Hepatocyte (in vitro differentiated cells): ENCODE data around the gene KCND3. TPM values are rescaled to one million over a fixed set of nuclear protein-coding genes. Genes with fewer than 3 reads are reported as not detected.

ENCODE experiments used
- DNase-seq: peaks from one replicate; pipeline ENCODE4 v3.0.0-alpha.2; 2016; ENCODE audit warnings: low spot score
- H2AFZ ChIP-seq: fragments of 200-600 bp; sonication (generic); 2 replicates; pipeline ENCODE4 v1.6.0; 2016; ENCODE audit warnings: antibody characterized with exemption, mild to moderate bottlenecking
- H3K27ac ChIP-seq: fragments of 200-600 bp; sonication (generic); 2 replicates; pipeline ENCODE4 v1.5.1; 2016; ENCODE audit warnings: mild to moderate bottlenecking
- H3K27me3 ChIP-seq: fragments of 200-600 bp; sonication (generic); 2 replicates; pipeline ENCODE4 v1.6.1; 2016
- H3K36me3 ChIP-seq: fragments of 200-600 bp; sonication (generic); replicated peaks from 2 replicates; pipeline ENCODE4 v1.5.1; 2016; ENCODE audit warnings: low read depth; ENCODE audit not compliant: insufficient read depth
- H3K4me1 ChIP-seq: fragments of 200-600 bp; sonication (generic); 2 replicates; pipeline ENCODE4 v1.5.1; 2016; ENCODE audit warnings: mild to moderate bottlenecking, moderate library complexity; ENCODE audit not compliant: insufficient read depth
- H3K4me2 ChIP-seq: fragments of 200-600 bp; sonication (generic); 2 replicates; pipeline ENCODE4 v1.6.0; 2016
- H3K4me3 ChIP-seq: fragments of 200-600 bp; sonication (generic); 2 replicates; pipeline ENCODE4 v1.5.1; 2016; ENCODE audit warnings: mild to moderate bottlenecking
- H3K79me2 ChIP-seq: fragments of 200-600 bp; sonication (generic); 2 replicates; pipeline ENCODE4 v1.6.0; 2017; ENCODE audit warnings: mild to moderate bottlenecking
- H3K9me2 ChIP-seq: fragments of 200-600 bp; sonication (generic); replicated peaks from 2 replicates; pipeline ENCODE4 v1.6.0; 2017; ENCODE audit warnings: mild to moderate bottlenecking; ENCODE audit not compliant: insufficient read depth
- H3K9me3 ChIP-seq: fragments of 200-600 bp; sonication (generic); 2 replicates; pipeline ENCODE4 v1.5.1; 2016; ENCODE audit warnings: low read depth, mild to moderate bottlenecking
- H4K20me1 ChIP-seq: fragments of 200-600 bp; sonication (generic); 2 replicates; pipeline ENCODE4 v1.6.0; 2016; ENCODE audit warnings: mild to moderate bottlenecking; ENCODE audit not compliant: insufficient read depth, poor library complexity, severe bottlenecking
- CTCF ChIP-seq: fragments of 200-600 bp; sonication (generic); IDR thresholded peaks from 2 replicates; pipeline ENCODE4 v1.5.1; 2016; ENCODE audit warnings: antibody characterized with exemption, mild to moderate bottlenecking; ENCODE audit not compliant: poor library complexity
- EZH2 ChIP-seq: fragments of 200-600 bp; sonication (generic); IDR thresholded peaks from 2 replicates; pipeline ENCODE4 v1.6.1; 2016; ENCODE audit warnings: antibody characterized with exemption, mild to moderate bottlenecking, borderline replicate concordance
- EZH2phosphoT487 ChIP-seq: fragments of 200-600 bp; sonication (generic); IDR thresholded peaks from one replicate; pipeline ENCODE4 v1.6.1; 2018; ENCODE audit warnings: antibody characterized with exemption, mild to moderate bottlenecking, low read depth, moderate library complexity; ENCODE audit not compliant: unreplicated experiment, severe bottlenecking
- WGBS: methylation state at CpG from one replicate; pipeline ENCODE4 v1.1.6; 2016; ENCODE audit warnings: low lambda C conversion rate; ENCODE audit errors: missing lambda C conversion rate; 5-methylcytosine and 5-hydroxymethylcytosine counted together
- polyA plus RNA-seq: library from polyadenylated mRNA; unstranded; fragments of >200 nt; fragmentation: Nextera tagmentation; extraction: Ambion mirVana; gene quantifications from 2 replicates; pipeline ENCODE4 v1.2.1, GENCODE V29; 2016
- total RNA-seq: library from RNA; depleted of rRNA; stranded (reverse); fragments of >200 nt; gene quantifications from 2 replicates; pipeline ENCODE4 v1.2.3, GENCODE V29; 2014

Gene KCND3
- total and polyA plus RNA-seq, 2 experiments from 2014 or later = 1.4 to 2.7 TPM

DNA sequence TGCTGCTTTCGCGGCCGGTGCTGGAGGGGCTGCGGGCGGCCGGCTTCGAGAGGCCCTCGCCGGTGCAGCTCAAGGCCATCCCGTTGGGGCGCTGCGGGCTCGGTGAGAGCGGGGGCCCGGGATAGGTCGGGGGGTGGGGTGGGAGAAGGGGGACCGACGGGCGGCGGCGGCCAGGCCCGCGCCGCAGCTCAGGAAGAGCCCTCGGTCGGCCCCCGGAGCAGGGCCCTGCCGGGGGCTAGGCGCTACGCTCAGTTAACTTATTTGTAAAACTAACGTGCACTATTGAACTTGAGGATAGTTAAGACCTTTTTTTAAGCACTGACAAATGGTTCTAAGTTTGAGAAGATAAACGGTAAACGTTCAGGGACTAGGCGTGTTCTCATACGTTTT is 233.3 kb downstream of the KCND3 start:
- peak overlapping the region; percentile 97 for H3K27ac ChIP-seq
- peaks cover 14% of the 10 kb centered on the region for H3K4me1 ChIP-seq
- peaks cover 46% of the 10 kb centered on the region for H3K79me2 ChIP-seq
- H3K4me2 ChIP-seq = peak overlapping the region; percentile 81
- no peaks in the 10 kb centered on the region for H4K20me1 ChIP-seq
- no peaks in the 10 kb centered on the region for H3K9me3 ChIP-seq
- WGBS = 2% methylated on average over 35 of the region's 35 CpGs
- TF ChIP-seq CTCF (no peak), EZH2 (no peak), EZH2phosphoT487 (no peak)
- H3K27me3 ChIP-seq = no peaks in the 10 kb centered on the region
- H3K4me3 ChIP-seq = peak overlapping the region; percentile 87
- no peak for DNase-seq
- H3K36me3 ChIP-seq = no peaks in the 10 kb centered on the region
- H3K9me2 ChIP-seq = no peaks in the 10 kb centered on the region
- peak overlapping the region; percentile 92 for H2AFZ ChIP-seq

DNA sequence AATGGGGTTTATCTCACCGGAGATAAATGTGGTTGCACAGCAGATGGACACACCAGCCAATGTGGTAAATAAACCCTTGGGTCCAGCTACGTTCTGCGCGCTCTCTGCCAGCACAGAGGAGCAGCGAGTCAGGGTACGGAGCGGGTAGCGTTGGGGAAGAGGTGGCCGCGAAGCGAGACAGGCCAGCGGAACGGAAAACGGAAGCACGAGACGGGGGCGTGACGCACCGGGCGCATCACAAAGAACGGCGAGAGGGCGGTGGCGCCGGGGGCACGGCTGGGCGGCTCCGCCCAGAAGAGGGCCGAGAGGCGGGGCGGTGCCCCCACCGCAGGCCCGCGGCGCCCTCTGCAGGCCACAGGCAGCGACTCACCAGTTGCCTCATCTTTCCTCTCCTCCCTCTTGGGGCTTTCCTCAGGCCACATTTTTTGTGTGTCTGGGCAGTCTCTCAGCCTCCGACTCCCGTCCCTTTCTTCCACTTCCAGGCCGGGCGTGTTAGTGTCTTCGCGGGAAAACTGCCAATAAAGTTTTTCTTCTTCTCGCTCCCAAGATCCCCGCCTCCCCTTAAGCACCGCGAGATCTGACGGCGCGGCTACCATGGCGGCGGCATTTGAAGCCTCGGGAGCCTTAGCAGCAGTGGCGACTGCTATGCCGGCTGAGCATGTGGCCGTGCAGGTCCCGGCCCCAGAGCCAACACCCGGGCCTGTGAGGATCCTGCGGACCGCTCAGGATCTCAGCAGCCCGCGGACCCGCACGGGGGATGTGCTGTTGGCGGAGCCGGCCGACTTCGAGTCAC is 233.9 kb downstream of the KCND3 start, which contains the start of gene DDX20:
TSS of gene DDX20 (plus strand) at position 571 of the 793 bp plus-strand sequence. CDS start at position 595, 24 bp downstream.
- H3K27ac ChIP-seq = peak within 1 kb of the TSS; percentile 97
- peaks cover 42% of the 10 kb centered on the region for H3K79me2 ChIP-seq
- H4K20me1 ChIP-seq = no peaks in the 10 kb centered on the region
- WGBS = 1% methylated on average over 61 of the region's 67 CpGs
- no peaks in the 10 kb centered on the region for H3K9me2 ChIP-seq
- H3K9me3 ChIP-seq = no peaks in the 10 kb centered on the region
- peaks cover 14% of the 10 kb centered on the region for H3K4me1 ChIP-seq
- H3K36me3 ChIP-seq = no peaks in the 10 kb centered on the region
- DNase-seq = peak; percentile 98
- H3K4me2 ChIP-seq = peak within 1 kb of the TSS; percentile 81
- no peaks in the 10 kb centered on the region for H3K27me3 ChIP-seq
- peak within 1 kb of the TSS; percentile 92 for H2AFZ ChIP-seq
- peak within 1 kb of the TSS; percentile 87 for H3K4me3 ChIP-seq
- TF ChIP-seq CTCF = peak; percentile 93
- TF ChIP-seq EZH2phosphoT487 = no peak

DNA sequence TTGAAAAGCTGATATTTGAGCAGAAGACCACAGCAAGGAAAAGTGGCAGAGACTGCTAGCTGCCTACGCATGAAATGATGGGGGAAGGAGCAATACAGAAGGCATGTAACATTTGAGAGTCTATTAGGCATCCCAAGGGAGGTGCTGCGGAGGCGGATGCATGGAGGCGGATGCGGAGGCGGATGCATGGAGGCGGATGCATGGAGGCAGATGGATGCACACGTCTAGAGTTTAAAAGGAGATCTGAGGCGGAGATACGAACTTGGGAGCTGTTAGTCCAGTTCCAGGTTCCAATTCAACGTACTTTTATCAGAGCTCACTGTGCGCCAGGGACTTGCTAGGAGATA is 234.5 kb downstream of the KCND3 start:
- 2% methylated on average over 12 of the region's 12 CpGs for WGBS
- H3K27me3 ChIP-seq = no peaks in the 10 kb centered on the region
- H3K36me3 ChIP-seq = no peaks in the 10 kb centered on the region
- peak; percentile 69 for DNase-seq
- peak overlapping the region; percentile 87 for H3K4me3 ChIP-seq
- peaks cover 40% of the 10 kb centered on the region for H3K79me2 ChIP-seq
- no peaks in the 10 kb centered on the region for H3K9me3 ChIP-seq
- H3K27ac ChIP-seq = peak overlapping the region; percentile 97
- no peaks in the 10 kb centered on the region for H4K20me1 ChIP-seq
- TF ChIP-seq EZH2phosphoT487 = no peak
- TF ChIP-seq EZH2 = no peak
- no peak for TF ChIP-seq CTCF
- H2AFZ ChIP-seq = peak overlapping the region; percentile 92
- H3K4me1 ChIP-seq = peaks cover 14% of the 10 kb centered on the region
- H3K4me2 ChIP-seq = peak overlapping the region; percentile 81
- H3K9me2 ChIP-seq = no peaks in the 10 kb centered on the region
